ENCODE results near the gene LNX2.
"Not testable (repeated sequence)": the region's sequence is repeated elsewhere in the genome, so short reads cannot be mapped to it uniquely, and the experiment has no call there.

The LNX2 gene

GRCh38 chr13:27637289-27637626 is 16.9 kb upstream of the LNX2 start:
- no peak for DNase-seq (ENCODE audit: low read depth in 2 of 2)

GRCh38 chr13:27636589-27637288 is 16.4 kb upstream of the LNX2 start:
- DNase-seq (ENCODE audit: low read depth in 2 of 2) = no peak

- no peak for DNase-seq (ENCODE audit: low read depth in 2 of 2)
Measured at GRCh38 chr13:27635266-27635665, 14.9 kb upstream of the LNX2 start.

GRCh38 chr13:27634791-27635190 is 14.5 kb upstream of the LNX2 start:
- no peak for DNase-seq (ENCODE audit: low read depth in 2 of 2)

- no peak for DNase-seq (ENCODE audit: low read depth in 2 of 2)
Measured at GRCh38 chr13:27634231-27634630, 13.9 kb upstream of the LNX2 start.

GRCh38 chr13:27632648-27633047 is 12.3 kb upstream of the LNX2 start:
- no peak for DNase-seq (ENCODE audit: low read depth in 2 of 2)

GRCh38 chr13:27632214-27632613 is 11.9 kb upstream of the LNX2 start:
- no peak for DNase-seq (ENCODE audit: low read depth in 2 of 2)

- DNase-seq (ENCODE audit: low read depth in 2 of 2) = no peak
Measured at GRCh38 chr13:27631665-27632064, 11.3 kb upstream of the LNX2 start.

- DNase-seq (ENCODE audit: low read depth in 2 of 2) = no peak
Measured at GRCh38 chr13:27631156-27631555, 10.8 kb upstream of the LNX2 start.

GRCh38 chr13:27628766-27629165 is 8.4 kb upstream of the LNX2 start:
- DNase-seq (ENCODE audit: low read depth in 2 of 2) = not testable (repeated sequence)

- no peak for DNase-seq (ENCODE audit: low read depth in 2 of 2)
Measured at GRCh38 chr13:27628081-27628480, 7.8 kb upstream of the LNX2 start.

GRCh38 chr13:27627380-27627779 is 7.1 kb upstream of the LNX2 start:
- DNase-seq (ENCODE audit: low read depth in 2 of 2) = no peak

- DNase-seq (ENCODE audit: low read depth in 2 of 2) = no peak
Measured at GRCh38 chr13:27625839-27626238, 5.5 kb upstream of the LNX2 start.

GRCh38 chr13:27624071-27624470 is 3.7 kb upstream of the LNX2 start:
- no peak for DNase-seq (ENCODE audit: low read depth in 2 of 2)

- no peak for DNase-seq (ENCODE audit: low read depth in 2 of 2)
Measured at GRCh38 chr13:27622881-27623280, 2.6 kb upstream of the LNX2 start.

- no peak for DNase-seq (ENCODE audit: low read depth in 2 of 2)
Measured at GRCh38 chr13:27622102-27622820, 1.9 kb upstream of the LNX2 start.

GRCh38 chr13:27621366-27622101 is 1.2 kb upstream of the LNX2 start, which contains the start of gene POLR1D:
POLR1D (plus strand) TSS chr13:27621892; CDS start chr13:27621984, 92 bp downstream.
- DNase-seq (ENCODE audit: low read depth in 2 of 2) = peak; percentile 65 to 66

GRCh38 chr13:27621116-27621365 is 712 bp upstream of the LNX2 start:
- no peak for DNase-seq (ENCODE audit: low read depth in 2 of 2)

- DNase-seq (ENCODE audit: low read depth in 2 of 2) = peak in 1 of 2 donors; percentile 3
Measured at GRCh38 chr13:27619728-27620376, 477 bp downstream of the LNX2 start.

GRCh38 chr13:27619093-27619727 is 1.1 kb downstream of the LNX2 start:
- no peak for DNase-seq (ENCODE audit: low read depth in 2 of 2)

GRCh38 chr13:27617881-27618321 is 2.4 kb downstream of the LNX2 start:
- DNase-seq (ENCODE audit: low read depth in 2 of 2) = no peak

- no peak for DNase-seq (ENCODE audit: low read depth in 2 of 2)
Measured at GRCh38 chr13:27613628-27614027, 6.7 kb downstream of the LNX2 start.
